KG1 (cell line): ENCODE measurements around the gene RCOR1.
"Not testable (repeated sequence)": the region's sequence is repeated elsewhere in the genome, so short reads cannot be mapped to it uniquely, and the experiment has no call there.

Experiments
- DNase-seq: peaks from one replicate; lab custom pipeline; 2025; lab: John Stamatoyannopoulos, UW

The RCOR1 gene

GRCh38 chr14:102591944-102592762, at the start of gene RCOR1:
RCOR1 (plus strand) TSS chr14:102592649; CDS start chr14:102592887, 238 bp downstream.
- DNase-seq, result peak; percentile 95

GRCh38 chr14:102544046-102544746, 48.3 kb upstream of the RCOR1 start:
- DNase-seq, result no peak

GRCh38 chr14:102544747-102545460, 47.5 kb upstream of the RCOR1 start:
- no peak for DNase-seq

- no peak for DNase-seq
These were observed 46.8 kb upstream of the RCOR1 start for GRCh38 chr14:102545461-102546265.

GRCh38 chr14:102548616-102549240, 43.7 kb upstream of the RCOR1 start:
- no peak for DNase-seq

- DNase-seq, result not testable (repeated sequence)
These were observed 41.5 kb upstream of the RCOR1 start for GRCh38 chr14:102550927-102551401.

- DNase-seq, result no peak
These were observed 40.3 kb upstream of the RCOR1 start for GRCh38 chr14:102551995-102552705.

GRCh38 chr14:102554821-102555819, 37.3 kb upstream of the RCOR1 start:
- DNase-seq, result no peak

- no peak for DNase-seq
These were observed 36.3 kb upstream of the RCOR1 start for GRCh38 chr14:102556098-102556677.

- DNase-seq, result no peak
These were observed 34.8 kb upstream of the RCOR1 start for GRCh38 chr14:102557434-102558226.

GRCh38 chr14:102558556-102558955, 33.9 kb upstream of the RCOR1 start:
- no peak for DNase-seq

GRCh38 chr14:102560458-102561261, 31.8 kb upstream of the RCOR1 start:
- no peak for DNase-seq

GRCh38 chr14:102565331-102565887, 27.0 kb upstream of the RCOR1 start:
- no peak for DNase-seq

GRCh38 chr14:102565959-102566358, 26.5 kb upstream of the RCOR1 start:
- DNase-seq, result no peak

- DNase-seq, result no peak
These were observed 24.3 kb upstream of the RCOR1 start for GRCh38 chr14:102568115-102568614.

GRCh38 chr14:102570334-102570995, 22.0 kb upstream of the RCOR1 start:
- no peak for DNase-seq
